Embryonic facial prominence (tissue), 1 donor: Measurements from ENCODE around the gene KISS1R.
"Not testable (repeated sequence)": the region's sequence is repeated elsewhere in the genome, so short reads cannot be mapped to it uniquely, and the experiment has no call there.

Experiments
- DNase-seq: peaks from one replicate; pipeline ENCODE4 v3.0.0-alpha.2; 2016; ENCODE audit errors: extremely low spot score

The KISS1R gene

GRCh38 chr19:881385-882071 is 35.6 kb upstream of the KISS1R start:
- DNase-seq = no peak

DNA sequence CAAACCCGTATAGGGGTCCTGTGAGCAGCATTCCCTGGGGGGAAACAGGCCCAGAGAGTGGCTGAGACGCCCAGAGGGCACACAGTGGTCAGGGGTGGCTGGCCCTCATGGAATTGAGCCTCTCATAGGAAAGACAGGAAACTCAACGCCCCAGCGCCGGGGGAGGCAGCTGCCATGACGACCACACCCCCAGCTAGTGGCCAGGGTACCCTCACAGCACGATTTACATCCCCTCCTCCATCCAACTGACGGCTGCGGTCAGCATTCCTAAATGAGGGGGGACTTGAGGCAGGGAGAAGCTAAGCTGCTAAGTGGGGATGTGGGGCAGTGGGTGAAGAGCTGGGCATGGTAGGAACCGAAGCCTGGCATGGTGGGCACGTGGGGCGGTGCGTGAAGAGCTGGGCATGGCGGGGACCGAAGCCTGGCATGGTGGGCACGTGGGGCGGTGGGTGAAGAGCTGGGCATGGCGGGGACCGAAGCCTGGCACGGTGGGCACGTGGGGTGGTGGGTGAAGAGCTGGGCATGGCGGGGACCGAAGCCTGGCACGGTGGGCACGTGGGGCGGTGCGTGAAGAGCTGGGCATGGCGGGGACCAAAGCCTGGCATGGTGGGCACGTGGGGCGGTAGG is 34.1 kb upstream of the KISS1R start:
- DNase-seq = no peak

DNA sequence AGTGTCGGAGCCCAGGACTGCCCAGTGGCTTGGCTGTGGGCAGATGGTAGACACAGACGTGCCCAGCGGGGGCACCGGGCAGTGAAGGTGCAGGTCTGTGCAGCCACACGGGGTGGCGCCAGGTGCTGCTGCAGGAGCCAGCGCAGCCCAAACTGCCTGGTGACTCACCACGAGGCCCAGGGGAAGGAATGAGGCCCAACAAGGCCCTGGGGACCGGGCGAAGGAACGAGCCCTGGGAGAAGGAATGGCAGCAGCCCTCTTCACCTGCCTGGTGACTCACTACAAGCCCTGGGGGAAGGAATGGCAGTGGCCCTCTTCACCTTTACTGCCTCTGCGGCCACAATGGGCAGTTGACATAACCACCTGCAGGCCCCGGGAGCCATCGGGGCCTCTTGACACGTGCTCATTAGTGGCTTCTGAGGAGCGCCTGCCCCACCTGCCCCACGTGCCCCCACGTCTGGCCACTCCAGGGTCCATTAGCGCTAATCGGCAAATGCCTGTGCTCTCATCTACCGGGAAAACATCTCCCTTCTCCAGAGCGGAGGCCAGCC is 33.4 kb upstream of the KISS1R start:
- DNase-seq = no peak

- DNase-seq = no peak
Measured at GRCh38 chr19:884420-885211, 32.5 kb upstream of the KISS1R start.

DNA sequence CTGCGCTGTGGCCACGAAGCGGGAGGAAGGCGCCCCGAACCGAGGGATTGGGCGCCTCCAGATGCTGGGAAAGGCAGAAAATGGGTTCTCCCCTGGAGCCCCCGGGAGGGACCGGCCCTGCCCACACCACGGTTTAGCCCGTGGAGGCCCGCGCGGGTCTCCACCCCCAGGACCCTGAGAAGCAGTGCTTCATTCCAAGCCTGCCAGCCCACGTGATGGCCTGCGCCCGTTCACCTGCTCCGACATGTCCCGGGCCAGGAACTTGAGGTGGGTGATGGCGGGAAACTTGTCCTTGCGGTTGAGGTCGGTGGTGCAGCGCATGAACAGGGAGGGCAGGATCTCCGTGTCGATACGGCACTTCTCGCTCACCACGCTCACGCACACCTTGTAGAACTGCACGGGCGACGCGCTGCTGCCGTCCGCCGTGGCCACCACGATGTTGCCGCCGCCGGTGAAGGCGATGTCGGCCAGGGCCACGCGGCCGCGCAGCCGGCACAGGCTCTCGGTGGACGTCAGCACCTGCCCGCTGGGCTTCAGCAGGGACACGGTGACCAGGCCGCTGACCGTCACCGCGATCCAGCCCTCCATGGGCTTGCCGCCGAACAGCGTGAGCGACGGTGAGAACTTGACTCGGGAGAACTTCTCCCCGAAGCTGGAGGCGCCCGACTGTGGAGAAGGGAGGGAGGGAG is 31.5 kb upstream of the KISS1R start:
- no peak for DNase-seq

DNA sequence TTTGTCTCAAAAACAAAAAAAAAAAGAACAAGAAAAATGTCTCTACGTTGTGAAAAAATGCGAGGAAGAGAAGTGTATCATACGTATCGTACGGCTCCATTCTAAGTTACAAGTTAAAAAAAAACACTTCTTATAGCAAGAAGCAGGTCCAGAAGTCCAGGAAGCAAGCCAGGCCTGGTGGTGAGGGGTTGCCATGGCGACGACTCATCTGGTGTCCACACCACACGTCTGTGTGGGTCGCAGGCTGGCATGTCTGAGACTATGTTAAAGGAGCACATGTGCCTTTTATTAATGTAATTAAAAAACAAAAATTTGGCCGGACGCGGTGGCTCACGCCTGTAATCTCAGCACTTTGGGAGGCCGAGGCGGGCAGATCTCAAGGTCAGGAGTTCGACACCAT is 30.1 kb upstream of the KISS1R start:
- DNase-seq = no peak

GRCh38 chr19:887599-887998 is 29.5 kb upstream of the KISS1R start:
- no peak for DNase-seq

GRCh38 chr19:888581-889385 is 28.4 kb upstream of the KISS1R start:
- no peak for DNase-seq

- no peak for DNase-seq
Measured at GRCh38 chr19:889662-890295, 27.4 kb upstream of the KISS1R start.

DNA sequence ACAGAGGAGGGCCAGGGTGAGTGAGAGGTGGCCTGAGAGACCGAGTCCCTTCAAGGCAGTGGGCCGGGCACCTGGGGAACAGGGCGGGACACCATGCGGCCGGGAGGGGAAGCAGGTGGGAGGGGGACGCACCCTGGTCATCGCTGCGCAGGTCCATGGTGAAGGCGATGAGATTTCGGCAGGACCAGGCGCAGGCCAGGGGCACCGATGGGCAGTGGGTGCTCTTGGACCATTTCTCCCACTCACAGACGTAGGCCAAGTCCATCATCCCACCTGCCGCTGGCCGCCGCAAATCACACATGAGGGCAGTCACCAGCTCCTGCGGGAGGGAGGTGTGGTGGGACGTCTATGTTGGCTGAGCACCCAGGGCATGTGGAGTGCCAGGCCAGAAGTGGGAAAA is 26.3 kb upstream of the KISS1R start:
- no peak for DNase-seq

DNA sequence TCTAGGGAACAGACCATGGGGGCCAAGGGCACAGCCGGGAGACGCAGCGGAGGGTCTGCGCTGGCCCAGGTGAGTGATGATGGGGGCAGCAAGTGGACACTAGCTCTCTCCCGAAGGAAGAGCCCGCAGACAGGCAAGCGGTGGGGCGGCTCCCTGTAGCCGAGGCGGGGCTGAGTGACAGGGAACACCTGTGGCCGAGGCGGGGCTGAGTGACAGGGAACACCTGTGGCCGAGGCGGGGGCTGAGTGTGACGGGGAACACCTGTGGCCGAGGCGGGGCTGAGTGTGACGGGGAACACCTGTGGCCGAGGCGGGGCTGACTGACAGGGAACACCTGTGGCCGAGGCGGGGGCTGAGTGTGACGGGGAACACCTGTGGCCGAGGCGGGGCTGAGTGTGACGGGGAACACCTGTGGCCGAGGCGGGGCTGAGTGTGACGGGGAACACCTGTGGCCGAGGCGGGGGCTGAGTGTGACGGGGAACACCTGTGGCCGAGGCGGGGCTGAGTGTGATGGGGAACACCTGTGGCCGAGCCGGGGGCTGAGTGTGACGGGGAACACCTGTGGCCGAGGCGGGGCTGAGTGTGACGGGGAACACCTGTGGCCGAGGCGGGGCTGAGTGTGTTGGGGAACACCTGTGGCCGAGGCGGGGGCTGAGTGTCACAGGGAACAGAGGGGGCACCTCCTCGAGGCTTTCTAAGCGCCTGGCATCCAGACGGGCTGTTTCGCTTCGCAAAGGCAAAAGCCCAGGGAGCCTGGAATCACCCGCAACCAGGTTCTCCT is 25.5 kb upstream of the KISS1R start:
- DNase-seq = not testable (repeated sequence)

DNA sequence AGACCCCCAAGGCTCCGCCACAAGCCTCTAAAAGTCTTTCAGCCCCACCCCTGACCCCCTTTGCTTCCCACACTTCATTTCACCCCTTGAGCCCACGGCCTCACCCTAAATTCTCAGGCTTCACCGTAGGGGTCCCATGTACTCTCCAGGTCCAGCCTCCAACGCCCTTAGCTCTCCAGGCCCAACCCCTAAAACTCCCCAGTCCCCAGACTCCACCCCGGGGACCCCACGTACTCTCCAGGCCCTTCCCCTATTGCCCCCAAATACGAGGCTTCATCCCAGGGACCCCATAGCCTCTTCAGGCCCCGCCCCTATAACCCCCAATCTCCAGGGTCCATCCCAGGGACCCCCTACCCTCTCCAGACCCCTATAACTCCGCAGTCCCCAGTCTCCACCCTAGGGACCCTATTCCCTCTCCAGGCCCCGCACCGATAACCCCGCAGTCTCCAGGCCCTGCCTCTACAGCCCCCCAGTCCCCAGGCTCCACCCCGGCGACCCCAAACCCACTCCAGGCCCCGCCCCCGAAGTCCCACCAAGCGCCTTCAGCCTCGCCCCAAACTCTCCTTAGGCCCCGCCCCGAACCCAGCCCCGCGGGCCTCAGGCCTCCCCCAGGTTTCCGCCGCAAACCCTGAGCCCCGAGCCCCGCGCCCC is 24.8 kb upstream of the KISS1R start:
- no peak for DNase-seq

GRCh38 chr19:892894-893689 is 24.0 kb upstream of the KISS1R start, which contains the start of the genes MED16 and RNU6-9:
Gene MED16 (minus strand): TSS chr19:893187. CDS start chr19:891131, 2,056 bp downstream.
Gene RNU6-9 (plus strand): TSS chr19:893484.
- peak; percentile 95 for DNase-seq

GRCh38 chr19:896434-896833 is 20.7 kb upstream of the KISS1R start:
- DNase-seq = no peak

DNA sequence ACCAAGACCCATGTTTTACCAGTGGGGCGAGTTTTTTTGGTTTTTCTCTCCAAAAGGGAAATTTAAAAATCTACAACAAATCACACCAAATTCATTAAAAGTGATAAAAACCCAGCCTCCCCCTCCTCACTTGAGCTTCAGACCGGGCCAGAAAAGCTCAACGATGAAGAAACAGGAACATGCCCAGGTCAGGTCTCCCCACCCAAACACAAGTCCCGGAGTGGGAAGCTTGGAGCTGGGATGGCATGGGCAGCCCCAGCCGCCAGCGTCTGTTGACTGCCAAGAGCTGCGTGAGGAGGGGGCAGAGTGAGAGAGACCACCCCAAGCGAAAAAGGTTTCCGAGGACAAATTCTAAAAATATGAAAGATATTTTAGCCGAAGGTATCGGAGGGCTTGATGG is 20.1 kb upstream of the KISS1R start:
- no peak for DNase-seq

- DNase-seq = no peak
Measured at GRCh38 chr19:897442-898039, 19.6 kb upstream of the KISS1R start.

DNA sequence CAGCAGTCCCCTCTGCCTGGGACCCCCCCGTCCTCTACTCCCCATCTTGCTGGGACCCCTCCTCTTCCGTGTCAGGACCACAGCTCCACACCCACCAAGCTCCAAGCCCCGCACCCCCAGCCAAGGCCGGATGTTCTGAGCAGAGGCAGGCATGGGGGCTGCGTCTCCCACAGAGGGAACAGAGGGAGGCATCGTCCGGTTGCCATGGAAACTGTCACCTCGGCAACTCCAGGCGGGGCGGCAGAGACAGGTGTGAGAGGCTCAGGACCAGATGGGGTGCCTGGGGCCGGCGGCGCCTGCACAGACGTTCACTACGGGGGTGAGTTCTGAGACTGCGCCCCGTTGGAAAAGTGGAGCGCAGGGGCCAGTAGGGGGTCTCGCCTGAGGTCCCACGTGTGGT is 18.5 kb upstream of the KISS1R start:
- DNase-seq = no peak
